NCI-H128 (cell line): ENCODE results near the gene ANGEL1.

Experiments used
- DNase-seq: peaks from one replicate; lab custom pipeline; 2025; ENCODE audit not compliant: unreplicated experiment; lab: John Stamatoyannopoulos, UW

The ANGEL1 gene

DNA sequence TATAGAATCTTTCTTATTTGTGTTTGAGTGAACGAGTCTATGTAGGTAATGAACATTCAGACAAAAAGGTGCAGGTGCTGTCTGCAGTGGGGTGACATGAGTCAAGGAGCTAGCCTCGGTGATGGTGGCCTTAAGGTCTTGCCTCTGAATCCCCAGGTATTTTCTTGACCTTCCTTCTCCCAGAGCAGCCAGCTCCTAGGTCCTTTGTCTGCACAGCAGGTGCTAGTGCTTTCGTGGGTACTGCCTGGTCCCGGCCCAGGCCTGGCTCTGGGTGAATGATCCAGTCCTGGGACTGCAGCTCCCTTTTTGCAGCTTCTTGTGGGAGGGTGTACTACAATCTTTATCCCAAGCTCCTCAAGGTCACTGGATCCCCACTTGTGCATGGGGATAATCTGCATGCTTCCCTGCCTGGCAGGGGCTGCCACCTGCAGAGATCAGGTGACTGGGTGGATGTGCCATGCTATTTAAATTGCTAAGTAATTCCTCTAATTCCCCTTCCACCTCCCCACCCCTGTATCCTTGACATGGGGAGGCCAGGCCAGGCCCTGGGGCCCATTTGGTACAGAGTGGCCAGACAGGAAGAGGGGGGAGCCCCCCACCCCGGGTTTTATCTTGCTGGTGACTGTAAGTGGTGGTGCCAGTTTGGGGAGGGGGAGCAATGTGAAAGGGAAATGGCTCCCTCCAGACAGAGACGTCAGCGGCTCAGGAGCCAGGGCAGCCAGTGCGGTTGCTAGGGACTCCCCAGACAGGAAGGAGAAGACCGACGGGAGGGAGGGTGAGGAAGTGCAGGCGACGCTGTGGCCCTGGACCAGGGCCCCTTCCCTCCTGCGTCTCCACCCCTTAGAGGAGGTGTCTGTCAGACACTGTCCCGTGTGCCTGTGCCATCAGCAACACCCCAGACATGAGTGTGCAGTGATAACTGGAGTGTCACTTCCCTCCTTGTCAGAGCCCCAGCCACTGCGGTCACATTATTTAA, 44.7 kb downstream of the ANGEL1 start:
- DNase-seq: no peak

DNA sequence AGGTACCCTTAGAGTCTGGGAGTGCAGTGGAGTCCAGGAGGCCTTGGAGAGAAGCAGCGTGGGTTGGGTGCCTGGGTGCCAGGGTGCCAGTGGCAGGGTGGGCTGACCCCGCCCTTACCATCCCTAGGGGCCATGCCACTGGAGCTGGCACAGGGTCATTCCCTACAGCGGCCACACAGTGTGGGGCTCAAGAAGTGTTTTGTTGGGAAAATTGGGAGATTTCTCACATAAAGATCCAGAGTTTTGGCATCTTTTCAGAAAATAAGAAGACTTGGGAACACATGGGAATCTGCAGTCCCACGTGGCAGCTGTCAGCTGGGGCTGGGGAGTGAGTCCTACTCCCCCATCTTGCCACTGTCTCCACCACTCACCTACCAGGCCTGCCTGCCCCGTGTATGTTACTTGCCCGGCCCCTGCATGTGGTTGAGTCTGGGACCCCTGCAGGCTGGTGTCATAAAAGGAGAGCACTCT, 47.2 kb downstream of the ANGEL1 start:
- DNase-seq: no peak

DNA sequence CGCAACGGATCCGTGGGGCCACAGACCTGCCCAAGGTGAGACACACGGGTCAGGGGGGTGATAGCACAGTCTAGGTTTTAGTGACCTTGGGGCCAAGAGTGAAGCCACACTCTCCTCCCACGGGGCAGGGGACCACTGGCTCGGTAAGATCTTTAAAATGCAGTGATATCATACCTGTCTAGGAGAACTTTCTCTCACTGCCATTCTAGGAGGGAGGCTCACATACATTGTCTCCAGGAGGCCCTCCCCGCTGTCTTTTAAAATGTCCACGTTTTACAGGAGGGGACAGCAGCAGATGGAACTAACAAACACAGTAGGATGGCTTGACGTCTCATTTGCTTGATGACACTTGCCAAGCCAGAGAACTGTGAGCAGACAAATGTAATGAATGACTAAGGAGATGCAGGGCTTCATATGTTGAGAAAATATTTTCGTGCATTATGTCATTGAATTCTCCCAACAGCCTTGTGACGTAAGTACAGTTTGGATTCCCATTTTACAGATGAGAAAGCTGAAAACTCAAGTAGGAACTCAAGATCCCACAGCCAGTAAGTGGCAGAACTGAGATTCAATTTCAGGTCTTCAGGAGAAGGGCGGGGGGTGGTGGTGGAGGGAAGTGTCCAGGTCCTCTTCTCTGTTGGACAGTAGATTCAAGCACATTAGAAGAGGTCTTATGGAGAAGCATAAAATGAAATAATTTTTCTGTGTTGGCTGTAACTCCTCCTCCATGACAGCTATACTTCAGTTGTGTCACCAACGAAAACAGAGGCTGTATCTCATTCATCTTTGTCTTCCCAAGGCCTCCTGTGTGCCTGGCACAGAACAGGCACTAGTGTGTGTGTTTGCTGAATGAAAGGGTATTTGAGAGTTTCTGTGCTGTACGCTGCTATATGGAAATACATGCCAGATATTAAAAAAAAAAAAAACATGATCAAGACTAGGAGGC, 49.3 kb downstream of the ANGEL1 start:
- no peak for DNase-seq

GRCh38 chr14:76762411-76763095, 50.1 kb downstream of the ANGEL1 start:
- DNase-seq: no peak

DNA sequence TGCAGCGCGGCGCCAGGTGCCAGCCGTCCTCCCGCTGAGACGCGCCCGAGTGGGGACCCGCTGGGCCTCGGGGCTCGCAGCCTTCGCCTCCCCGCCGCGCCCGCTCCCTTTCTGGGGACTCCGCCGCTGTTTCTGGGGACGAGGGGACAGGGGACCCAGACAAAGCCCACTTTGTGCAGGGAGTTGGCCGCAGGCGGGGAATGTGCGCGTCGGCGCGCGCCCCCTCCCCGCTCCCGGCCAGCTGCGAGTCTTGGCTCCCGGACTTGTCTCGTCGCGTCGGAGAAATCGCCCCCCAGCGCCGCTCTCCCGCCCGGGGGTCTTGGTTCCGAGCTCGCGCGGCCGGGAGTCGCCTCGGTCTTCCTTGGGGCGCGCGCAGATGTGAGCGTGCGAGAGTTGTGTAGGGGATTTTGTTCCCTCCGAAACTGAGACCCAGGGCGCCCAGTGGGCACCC, 50.7 kb downstream of the ANGEL1 start:
- DNase-seq: no peak

DNA sequence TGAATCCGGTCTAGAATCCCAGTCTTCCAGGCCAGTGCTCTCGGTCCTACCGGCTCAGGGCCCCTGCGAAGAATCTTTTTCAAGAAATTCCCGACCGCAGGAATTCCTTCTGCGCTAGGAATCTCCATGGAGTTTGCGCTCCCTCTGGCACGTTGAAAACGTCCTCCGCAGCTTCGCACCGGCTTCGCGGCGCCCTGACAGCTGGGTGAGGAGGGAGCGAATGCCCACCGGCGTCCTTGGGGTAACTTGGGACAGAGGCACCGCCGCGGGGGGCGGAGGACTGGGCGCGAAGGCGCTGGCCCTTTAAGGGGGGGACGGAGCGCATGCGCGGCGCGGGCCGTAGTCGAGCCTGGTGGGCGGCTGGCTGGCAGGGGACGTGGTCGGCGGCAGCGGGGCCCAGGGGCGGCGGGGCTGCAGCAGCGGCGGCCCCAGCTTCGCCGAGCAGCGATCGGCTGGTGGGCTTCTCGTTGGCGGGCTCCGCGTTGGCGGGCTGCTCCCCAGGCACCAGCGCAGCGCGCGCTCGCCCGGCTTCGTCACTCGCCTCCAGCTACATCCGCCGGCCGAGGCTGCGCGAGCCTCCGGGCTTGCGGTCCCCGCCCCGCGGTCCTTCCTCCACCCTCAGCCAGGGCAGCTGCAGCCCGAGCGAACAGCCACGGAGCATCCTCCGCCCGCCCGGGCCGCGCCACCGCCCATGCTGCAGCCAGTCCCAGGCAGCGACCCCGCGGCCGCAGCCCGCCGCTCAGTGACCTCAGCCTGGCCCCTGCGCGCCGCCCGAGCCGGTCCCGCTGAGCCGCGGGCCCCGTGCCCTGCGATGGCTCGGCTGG, 51.3 kb downstream of the ANGEL1 start, which contains the start of gene VASH1:
TSS of gene VASH1 (plus strand) at position 333 of the 824 bp plus-strand sequence. CDS start 1,354 bp downstream, outside the sequence.
- DNase-seq: no peak

GRCh38 chr14:76760331-76761135, 52.1 kb downstream of the ANGEL1 start:
- DNase-seq: no peak

- DNase-seq: no peak
Observed at GRCh38 chr14:76759589-76759988, 53.1 kb downstream of the ANGEL1 start.

- no peak for DNase-seq
Observed at GRCh38 chr14:76756371-76756750, 56.3 kb downstream of the ANGEL1 start.

- no peak for DNase-seq
Observed at GRCh38 chr14:76755610-76756370, 56.9 kb downstream of the ANGEL1 start.

GRCh38 chr14:76754586-76754985, 58.1 kb downstream of the ANGEL1 start:
- DNase-seq: no peak

- no peak for DNase-seq
Observed at GRCh38 chr14:76753541-76754198, 59.0 kb downstream of the ANGEL1 start.

- DNase-seq: no peak
Observed at GRCh38 chr14:76752744-76753143, 59.9 kb downstream of the ANGEL1 start.

GRCh38 chr14:76742966-76743365, 69.7 kb downstream of the ANGEL1 start:
- no peak for DNase-seq

DNA sequence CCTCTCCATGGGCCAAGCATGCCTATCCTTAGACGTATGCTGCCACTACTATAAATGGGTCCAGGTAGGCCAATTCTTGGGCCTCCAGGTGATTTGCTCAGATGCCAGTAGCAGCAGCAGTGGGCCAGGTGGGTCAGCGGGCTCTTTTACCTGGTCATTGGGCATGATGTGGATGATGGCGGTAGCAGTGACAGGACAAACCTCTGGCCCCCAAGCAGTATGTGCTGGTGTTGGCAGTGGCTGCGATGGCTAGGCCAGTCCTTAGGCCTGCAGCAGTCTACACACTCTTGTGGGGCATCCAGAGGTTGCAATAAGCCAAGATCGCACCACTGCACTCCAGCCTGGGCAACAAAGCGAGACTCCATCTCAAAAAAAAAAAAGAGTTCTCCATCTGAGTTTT, 70.5 kb downstream of the ANGEL1 start:
- DNase-seq: no peak

DNA sequence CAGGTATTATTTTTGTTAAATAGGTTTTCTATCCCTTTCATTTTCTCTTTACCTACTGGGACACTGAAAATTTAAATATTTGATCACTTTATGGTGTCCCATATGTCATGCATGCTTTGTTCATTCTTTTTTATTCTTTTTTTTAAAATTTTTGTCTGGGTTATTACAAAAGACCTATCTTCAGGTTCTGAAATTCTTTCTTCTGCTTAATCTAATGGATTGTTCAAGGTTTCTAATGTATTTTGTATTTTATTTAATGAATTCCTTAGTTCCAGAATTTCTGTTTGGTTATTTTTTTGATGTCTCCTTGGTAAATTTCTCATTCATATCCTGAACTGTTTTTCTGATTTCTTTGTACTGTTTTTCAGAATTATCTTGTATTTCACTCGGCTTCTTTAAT, 71.6 kb downstream of the ANGEL1 start:
- DNase-seq: no peak
